NCI-H1694 treated with DMSO at 0.1 percent for 48 hours (cell line): ENCODE results near the gene DPM2.

Source experiments
- DNase-seq: peaks from one replicate; lab custom pipeline; 2025; lab: John Stamatoyannopoulos, UW

The DPM2 gene

GRCh38 chr9:127936347-127936852 is 1.3 kb downstream of the DPM2 start:
- no peak for DNase-seq

- no peak for DNase-seq
Observed at GRCh38 chr9:127935765-127936221, 1.9 kb downstream of the DPM2 start.

- DNase-seq, result no peak
Observed at GRCh38 chr9:127934986-127935385, 2.7 kb downstream of the DPM2 start.

GRCh38 chr9:127934248-127934647 is 3.4 kb downstream of the DPM2 start:
- DNase-seq, result no peak

GRCh38 chr9:127931092-127931881 is 6.4 kb downstream of the DPM2 start:
- no peak for DNase-seq

- peak; percentile 8 for DNase-seq
Observed at GRCh38 chr9:127930231-127931091, 7.2 kb downstream of the DPM2 start, which contains the start of gene PIP5KL1. PIP5KL1 (minus strand) TSS chr9:127930777; CDS start chr9:127930752, 25 bp downstream.

GRCh38 chr9:127929625-127929979 is 8.1 kb downstream of the DPM2 start:
- DNase-seq, result no peak

GRCh38 chr9:127928676-127929624 is 8.7 kb downstream of the DPM2 start:
- DNase-seq, result no peak

- DNase-seq, result no peak
Observed at GRCh38 chr9:127927988-127928675, 9.5 kb downstream of the DPM2 start.

GRCh38 chr9:127927201-127927987 is 10.3 kb downstream of the DPM2 start:
- no peak for DNase-seq

- DNase-seq, result no peak
Observed at GRCh38 chr9:127926906-127927200, 10.8 kb downstream of the DPM2 start.

- no peak for DNase-seq
Observed at GRCh38 chr9:127925959-127926905, 11.4 kb downstream of the DPM2 start.

- DNase-seq, result no peak
Observed at GRCh38 chr9:127924736-127925444, 12.8 kb downstream of the DPM2 start.

GRCh38 chr9:127923771-127924170 is 13.9 kb downstream of the DPM2 start:
- no peak for DNase-seq

- peak; percentile 26 for DNase-seq
Observed at GRCh38 chr9:127923046-127923445, 14.6 kb downstream of the DPM2 start.

GRCh38 chr9:127921557-127922120 is 16.0 kb downstream of the DPM2 start:
- DNase-seq, result peak; percentile 39

GRCh38 chr9:127920794-127921193 is 16.9 kb downstream of the DPM2 start:
- DNase-seq, result no peak

GRCh38 chr9:127919253-127919815 is 18.3 kb downstream of the DPM2 start:
- no peak for DNase-seq
